Medulla oblongata (tissue), 1 donor: ENCODE results near the gene BORCS6.
"Not testable (repeated sequence)": the region's sequence is repeated elsewhere in the genome, so short reads cannot be mapped to it uniquely, and the experiment has no call there.

ENCODE experiments used
- DNase-seq: peaks from one replicate; pipeline ENCODE4 v3.0.0-alpha.2; 2015; ENCODE audit errors: extremely low spot score

Gene BORCS6

GRCh38 chr17:8189711-8190477 is at the start of gene BORCS6:
BORCS6 (minus strand) TSS chr17:8190180; CDS start chr17:8190140, 40 bp downstream.
- DNase-seq = peak; percentile 99

GRCh38 chr17:8237886-8238285 is 47.9 kb upstream of the BORCS6 start:
- no peak for DNase-seq

GRCh38 chr17:8237175-8237574 is 47.2 kb upstream of the BORCS6 start:
- DNase-seq = no peak

- no peak for DNase-seq
Observed at GRCh38 chr17:8235676-8236075, 45.7 kb upstream of the BORCS6 start.

- no peak for DNase-seq
Observed at GRCh38 chr17:8234361-8235270, 44.6 kb upstream of the BORCS6 start.

GRCh38 chr17:8231701-8232100 is 41.7 kb upstream of the BORCS6 start:
- no peak for DNase-seq

GRCh38 chr17:8227238-8227581 is 37.2 kb upstream of the BORCS6 start:
- DNase-seq = no peak

- peak; percentile 93 for DNase-seq
Observed at GRCh38 chr17:8226536-8227237, 36.7 kb upstream of the BORCS6 start.

GRCh38 chr17:8225813-8226535 is 36.0 kb upstream of the BORCS6 start:
- DNase-seq = peak; percentile 67

GRCh38 chr17:8224891-8225812 is 35.2 kb upstream of the BORCS6 start:
- no peak for DNase-seq

- DNase-seq = peak; percentile 77
Observed at GRCh38 chr17:8223356-8224126, 33.6 kb upstream of the BORCS6 start.

- peak; percentile 94 for DNase-seq
Observed at GRCh38 chr17:8222630-8223355, 32.8 kb upstream of the BORCS6 start.

GRCh38 chr17:8222380-8222629 is 32.3 kb upstream of the BORCS6 start:
- no peak for DNase-seq

GRCh38 chr17:8221663-8222379 is 31.8 kb upstream of the BORCS6 start:
- DNase-seq = peak; percentile 99

- DNase-seq = peak; percentile 98
Observed at GRCh38 chr17:8220783-8221662, 31.0 kb upstream of the BORCS6 start.

- DNase-seq = not testable (repeated sequence)
Observed at GRCh38 chr17:8214000-8214399, 24.0 kb upstream of the BORCS6 start.

GRCh38 chr17:8212312-8213180 is 22.6 kb upstream of the BORCS6 start:
- no peak for DNase-seq
